H1 (cell line): Measurements from ENCODE around the gene BOK. TPM values are rescaled to one million over a fixed set of nuclear protein-coding genes. Genes with fewer than 3 reads are reported as not detected.

ENCODE experiments used
- CTCF ChIA-PET: fragments of 300-600 bp; sonication (Branson Sonifier 250); formaldehyde crosslinking; loops from one replicate; lab custom pipeline; 2021; ENCODE audit not compliant: partially characterized antibody; lab: Charles Lee
- POLR2A ChIA-PET: fragments of 300-600 bp; sonication (Branson Sonifier 250); formaldehyde crosslinking; loops from one replicate; lab custom pipeline; 2021; ENCODE audit warnings: inconsistent platforms; ENCODE audit not compliant: partially characterized antibody; lab: Charles Lee
- DNase-seq, 2 experiments: peaks; one replicate each; pipeline versions ENCODE4 v3.0.0 to v3.0.0-alpha.2; 2010 to 2022; ENCODE audit warnings: low spot score in 2 of 2, low read depth in 1 of 2, mixed read lengths in 1 of 2
- FAIRE-seq: peaks from 2 replicates; lab custom pipeline; 2011; peaks lifted over from hg19 to GRCh38; lab: Jason Lieb, UNC
- H2AFZ ChIP-seq: 2 replicates; pipeline ENCODE4 v1.8.1; 2012; ENCODE audit warnings: low read length, inconsistent platforms
- H2AK5ac ChIP-seq: 2 replicates; pipeline ENCODE4 v1.6.1; 2013; ENCODE audit warnings: low read depth, low read length
- H2BK120ac ChIP-seq: replicated peaks from 2 replicates; pipeline ENCODE3; 2013; ENCODE audit warnings: low read depth, low read length, inconsistent platforms
- H2BK12ac ChIP-seq: 2 replicates; pipeline ENCODE4 v1.6.1; 2013; ENCODE audit warnings: low read depth, low read length
- H2BK15ac ChIP-seq: 2 replicates; pipeline ENCODE4 v1.6.1; 2013; ENCODE audit warnings: low read length
- H2BK20ac ChIP-seq: 2 replicates; pipeline ENCODE4 v1.6.1; 2013; ENCODE audit warnings: low read length
- H2BK5ac ChIP-seq: 2 replicates; pipeline ENCODE4 v1.6.1; 2013; ENCODE audit warnings: low read depth, low read length
- H3K14ac ChIP-seq: 2 replicates; pipeline ENCODE4 v1.6.1; 2013; ENCODE audit warnings: inconsistent platforms; ENCODE audit not compliant: insufficient read length
- H3K18ac ChIP-seq: 2 replicates; pipeline ENCODE4 v1.6.1; 2013; ENCODE audit warnings: low read length; ENCODE audit errors: extremely low read depth
- H3K23ac ChIP-seq: 2 replicates; pipeline ENCODE4 v1.6.1; 2013; ENCODE audit warnings: inconsistent platforms; ENCODE audit not compliant: insufficient read length
- H3K23me2 ChIP-seq: 2 replicates; pipeline ENCODE4 v1.6.1; 2013; ENCODE audit warnings: low read depth, low read length
- H3K27ac ChIP-seq: 2 replicates; pipeline ENCODE4 v1.6.1; 2011; ENCODE audit warnings: low read depth, low read length, inconsistent platforms
- H3K27me3 ChIP-seq, 4 experiments: replicated peaks in 1 of 4; 1 replicate in 1 of 4; 2 replicates in 3 of 4; pipeline versions ENCODE4 v1.6.1 to v1.8.1; 2011 to 2013; ENCODE audit warnings: low read length in 3 of 4, mild to moderate bottlenecking in 3 of 4, inconsistent platforms in 2 of 4, mixed read lengths in 2 of 4, moderate library complexity in 1 of 4; ENCODE audit not compliant: control insufficient read depth in 3 of 4, insufficient read depth in 3 of 4; ENCODE audit errors: extremely low read depth in 1 of 4
- H3K36me3 ChIP-seq, 4 experiments: 2 replicates each; pipeline versions ENCODE4 v1.6.1 to v1.8.1; 2011 to 2013; ENCODE audit warnings: mild to moderate bottlenecking in 4 of 4, low read length in 3 of 4, moderate library complexity in 2 of 4, control low read depth in 1 of 4, inconsistent platforms in 1 of 4; ENCODE audit not compliant: insufficient read depth in 4 of 4, control insufficient read depth in 2 of 4
- H3K4ac ChIP-seq: replicated peaks from 2 replicates; pipeline ENCODE3; 2013; ENCODE audit warnings: low read length, low read depth, mixed read lengths, inconsistent platforms; ENCODE audit not compliant: insufficient read length
- H3K4me1 ChIP-seq, 4 experiments: replicated peaks in 1 of 4; 1 replicate in 1 of 4; 2 replicates in 3 of 4; pipeline versions ENCODE4 v1.6.1 to v1.8.1; 2011 to 2013; ENCODE audit warnings: low read length in 3 of 4, inconsistent platforms in 2 of 4, mixed read lengths in 1 of 4; ENCODE audit not compliant: insufficient read depth in 4 of 4, control insufficient read depth in 3 of 4
- H3K4me2 ChIP-seq, 2 experiments: 2 replicates each; pipeline versions ENCODE4 v1.6.1 to v1.8.1; 2011 to 2013; ENCODE audit warnings: low read depth in 2 of 2, low read length in 2 of 2, control low read depth in 1 of 2, inconsistent platforms in 1 of 2, mild to moderate bottlenecking in 1 of 2; ENCODE audit not compliant: insufficient read depth in 1 of 2
- H3K4me3 ChIP-seq, 4 experiments: fragments of 200-600, 300-600 bp in 1 of 4; sonication (generic), shearing (Covaris generic), sonication (Bioruptor Twin) in 1 of 4; 2 replicates each; pipeline versions ENCODE4 v1.5.1 to v1.8.1; 2011 to 2016; ENCODE audit warnings: low read length in 4 of 4, low read depth in 3 of 4, control low read depth in 2 of 4, inconsistent platforms in 2 of 4, mild to moderate bottlenecking in 2 of 4, mixed read lengths in 1 of 4, moderate library complexity in 1 of 4; ENCODE audit not compliant: insufficient read depth in 2 of 4; ENCODE audit errors: extremely low read depth in 1 of 4
- H3K56ac ChIP-seq: replicated peaks from 2 replicates; pipeline ENCODE3; 2013; ENCODE audit warnings: low read depth, mild to moderate bottlenecking, mixed read lengths, low read length, inconsistent platforms; ENCODE audit not compliant: insufficient read length
- H3K79me1 ChIP-seq: 2 replicates; pipeline ENCODE4 v1.6.1; 2013; ENCODE audit warnings: low read depth, low read length, control low read depth
- H3K79me2 ChIP-seq, 2 experiments: 2 replicates each; pipeline versions ENCODE4 v1.6.1 to v1.8.1; 2012 to 2013; ENCODE audit warnings: low read length in 2 of 2, mild to moderate bottlenecking in 2 of 2, inconsistent platforms in 1 of 2; ENCODE audit not compliant: insufficient read depth in 2 of 2, control insufficient read depth in 1 of 2
- H3K9ac ChIP-seq, 4 experiments: replicated peaks in 1 of 4; 1 replicate in 1 of 4; 2 replicates in 3 of 4; pipeline versions ENCODE4 v1.6.1 to v1.8.1; 2011 to 2013; ENCODE audit warnings: low read depth in 3 of 4, low read length in 3 of 4, control low read depth in 2 of 4, mild to moderate bottlenecking in 2 of 4, moderate library complexity in 2 of 4, inconsistent platforms in 1 of 4; ENCODE audit errors: extremely low read depth in 1 of 4
- H3K9me3 ChIP-seq, 2 experiments: 2 replicates each; pipeline versions ENCODE4 v1.6.1 to v1.8.1; 2012 to 2013; ENCODE audit warnings: mild to moderate bottlenecking in 2 of 2, moderate library complexity in 2 of 2, control low read depth in 1 of 2, inconsistent platforms in 1 of 2, low read depth in 1 of 2, low read length in 1 of 2, mixed read lengths in 1 of 2; ENCODE audit not compliant: insufficient read depth in 2 of 2
- H4K20me1 ChIP-seq, 2 experiments: replicated peaks in 1 of 2; 2 replicates each; pipeline versions ENCODE3 to v1.8.1; 2011 to 2013; ENCODE audit warnings: inconsistent platforms in 2 of 2, low read length in 2 of 2, mild to moderate bottlenecking in 1 of 2; ENCODE audit not compliant: insufficient read depth in 2 of 2, control insufficient read depth in 1 of 2
- H4K5ac ChIP-seq: 2 replicates; pipeline ENCODE4 v1.6.1; 2013; ENCODE audit warnings: low read length, low read depth, mixed read lengths, inconsistent platforms; ENCODE audit not compliant: insufficient read length
- H4K8ac ChIP-seq: 2 replicates; pipeline ENCODE4 v1.8.0; 2013; ENCODE audit warnings: mild to moderate bottlenecking, moderate library complexity, low read length, inconsistent platforms; ENCODE audit not compliant: insufficient read depth; ENCODE audit errors: extremely low read depth
- H4K91ac ChIP-seq: replicated peaks from 2 replicates; pipeline ENCODE3; 2013; ENCODE audit warnings: low read length, mixed read lengths, inconsistent platforms; ENCODE audit not compliant: insufficient read length
- BACH1 ChIP-seq: IDR thresholded peaks from 2 replicates; pipeline ENCODE4 v1.6.1; 2012; ENCODE audit warnings: low read length, improper control_type of control experiment
- MAFK ChIP-seq: IDR thresholded peaks from 2 replicates; pipeline ENCODE4 v1.6.1; 2012; ENCODE audit warnings: low read depth, mild to moderate bottlenecking, improper control_type of control experiment, low read length
- MAX ChIP-seq: IDR thresholded peaks from 2 replicates; pipeline ENCODE4 v1.6.1; 2012; ENCODE audit warnings: inconsistent platforms
- POLR2A ChIP-seq, 2 experiments: IDR thresholded peaks; 1 replicate in 1 of 2; 2 replicates in 1 of 2; pipeline ENCODE4 v1.6.1; 2011; ENCODE audit warnings: low read depth in 2 of 2, low read length in 2 of 2, mild to moderate bottlenecking in 2 of 2; ENCODE audit errors: control extremely low read depth in 1 of 2
- POLR2AphosphoS5 ChIP-seq: IDR thresholded peaks from 2 replicates; pipeline ENCODE4 v1.6.1; 2011; ENCODE audit warnings: low read depth, low read length
- POU5F1 ChIP-seq: IDR thresholded peaks from 2 replicates; pipeline ENCODE4 v1.6.1; 2011; ENCODE audit warnings: low read depth, mild to moderate bottlenecking, low read length, moderate library complexity
- RNF2 ChIP-seq: fragments of 200-900, 300-1000 bp; sonication (generic); IDR thresholded peaks from 2 replicates; pipeline ENCODE4 v1.7.1; 2016; ENCODE audit warnings: borderline replicate concordance, low read depth, mild to moderate bottlenecking, antibody characterized with exemption, low read length; ENCODE audit not compliant: poor library complexity, severe bottlenecking; ENCODE audit errors: missing control alignments
- SIX5 ChIP-seq: IDR thresholded peaks from 2 replicates; pipeline ENCODE4 v1.6.1; 2011; ENCODE audit warnings: mild to moderate bottlenecking, low read depth, low read length
- SRF ChIP-seq: IDR thresholded peaks from 2 replicates; pipeline ENCODE4 v1.6.1; 2011; ENCODE audit warnings: mild to moderate bottlenecking, low read depth, low read length, moderate library complexity
- WGBS, 2 experiments: shearing (Covaris generic) in 1 of 2; methylation state at CpG; one replicate each; pipeline versions ENCODE4 v1.1.6 to v1.1.7; 2013 to 2015; ENCODE audit warnings: low lambda C conversion rate in 2 of 2, mixed read lengths in 2 of 2, inconsistent platforms in 1 of 2, low coverage in 1 of 2, missing lambda C conversion rate in 1 of 2; ENCODE audit not compliant: insufficient replicate concordance in 2 of 2, insufficient coverage in 1 of 2, insufficient read length in 1 of 2; ENCODE audit errors: extremely low coverage in 1 of 2, missing lambda C conversion rate in 1 of 2; 5-methylcytosine and 5-hydroxymethylcytosine counted together
- polyA plus RNA-seq, 7 experiments: library from polyadenylated mRNA; depleted of rRNA in 3 of 7; stranded (reverse) in 5 of 7; unstranded in 2 of 7; fragments of >200 nt in 5 of 7; fragments of 200-250 nt in 2 of 7; gene quantifications; 1 replicate in 5 of 7; 2 replicates in 1 of 7; 4 replicates in 1 of 7; pipeline versions ENCODE4 v1.2.1 to v1.2.3, GENCODE V29; 2011 to 2013; ENCODE audit warnings: missing spikeins in 2 of 7, mixed read lengths in 2 of 7
- total RNA-seq: library from RNA; stranded (reverse); fragmentation: NEBNext Ultra II Directional; extraction: Animal tissue kit (Norgen Biotek cat#: 25700); gene quantifications from 2 replicates; pipeline ENCODE4 v1.2.1, GENCODE V29; 2021
- TF ChIP-seq, protein P1 (sequence below): IDR thresholded peaks from 2 replicates; pipeline ENCODE4 v1.6.1; 2011; ENCODE audit warnings: low read depth, mild to moderate bottlenecking, low read length; ENCODE audit not compliant: insufficient read depth

The BOK gene
- total and polyA plus RNA-seq, 2 of the 8 experiments (the other 6 are each of a cell fraction or from before 2014, with no cell fraction given): 33.7 to 37.6 TPM

- H2AFZ ChIP-seq: no peak overlapping the region
- H3K4me3 ChIP-seq: no peak overlapping the region
- H3K4me2 ChIP-seq: no peak overlapping the region
- no peak overlapping the region; a peak in 1 of 7 replicates for H3K9ac ChIP-seq
- H3K23me2 ChIP-seq: peaks cover 17% of the 10 kb centered on the region; the same call in 1 of the 2 replicates
- H3K56ac ChIP-seq: peak overlapping the region; percentile 92
- H2BK5ac ChIP-seq: peak overlapping the region; percentile 49; the same call in 1 of the 2 replicates
- peak overlapping the region; percentile 44 for H4K91ac ChIP-seq
- peak overlapping the region; percentile 29 for H3K4ac ChIP-seq
- H2BK12ac ChIP-seq: peak overlapping the region; percentile 95
- no peak overlapping the region for H2BK120ac ChIP-seq
- no peak overlapping the region for H3K14ac ChIP-seq
- no peak overlapping the region for H3K27ac ChIP-seq
- ChIA-PET POLR2A (interaction anchor here (0.7 kb wide), 1 partner anchor 242 kb away, joined by 3 read pairs; no protein-coding TSS in a partner anchor), CTCF (no interaction called here)
- FAIRE-seq: no peak
- H2BK15ac ChIP-seq: peak overlapping the region; percentile 48; the same call in 1 of the 2 replicates
- peak overlapping the region; percentile 64; the same call in 1 of the 2 replicates for H2BK20ac ChIP-seq
- no peaks in the 10 kb centered on the region for H3K79me1 ChIP-seq
- peaks cover 18 to 26% (median 23%) of the 10 kb centered on the region in 4 experiments for H3K27me3 ChIP-seq
- H3K9me3 ChIP-seq: no peaks in the 10 kb centered on the region
- no peak overlapping the region for H3K18ac ChIP-seq
- H3K36me3 ChIP-seq: no peaks in the 10 kb centered on the region
- H2AK5ac ChIP-seq: peak overlapping the region; percentile 99
- peaks cover 1 to 4% (median 4%) of the 10 kb centered on the region in 4 experiments; a peak in 6 of 7 replicates for H3K4me1 ChIP-seq
- H4K20me1 ChIP-seq: peaks cover 0 to 5% of the 10 kb centered on the region in 2 experiments
- no peak for DNase-seq
- 81% methylated on average over 12 of the region's 12 CpGs; no CpG with 5 or more reads in 1 of the 2 experiments for WGBS, 2 experiments
- no peaks in the 10 kb centered on the region for H3K79me2 ChIP-seq
- no peak overlapping the region for H4K8ac ChIP-seq
- no peak overlapping the region for H4K5ac ChIP-seq
- peak overlapping the region; percentile 9 for H3K23ac ChIP-seq
- no peak for TF ChIP-seq POLR2AphosphoS5
- TF ChIP-seq MAFK: no peak
- TF ChIP-seq, protein P1, sequence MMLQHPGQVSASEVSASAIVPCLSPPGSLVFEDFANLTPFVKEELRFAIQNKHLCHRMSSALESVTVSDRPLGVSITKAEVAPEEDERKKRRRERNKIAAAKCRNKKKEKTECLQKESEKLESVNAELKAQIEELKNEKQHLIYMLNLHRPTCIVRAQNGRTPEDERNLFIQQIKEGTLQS: no peak
- no peak for TF ChIP-seq RNF2
- TF ChIP-seq SIX5: no peak
- no peak for TF ChIP-seq BACH1
- no peak for TF ChIP-seq POU5F1
- no peak for TF ChIP-seq MAX
- TF ChIP-seq SRF: no peak
- no peak for TF ChIP-seq POLR2A (IDR thresholded peaks at IDR 0.05; ENCODE audit: control extremely low read depth in 1 of 2, low read depth in 2 of 2, low read length in 2 of 2)
Measured at GRCh38 chr2:241545523-241546473, 12.7 kb upstream of the BOK start.
